Stomach (tissue), 19 donors: ENCODE data around the gene TPT1. TPM values are rescaled to one million over a fixed set of nuclear protein-coding genes. Genes with fewer than 3 reads are reported as not detected.
"Not testable (repeated sequence)": the region's sequence is repeated elsewhere in the genome, so short reads cannot be mapped to it uniquely, and the experiment has no call there.

Experiments
- DNase-seq, 2 donors: peaks; one replicate each; pipeline versions ENCODE4 v3.0.0 to v3.0.0-alpha.2; 2013 to 2019
- H3K27ac ChIP-seq, 5 donors: fragments of 200-600 bp in 4 of 5; sonication (generic) in 4 of 5; one replicate each; pipeline ENCODE4 v1.5.1; 2013 to 2019; ENCODE audit warnings: mild to moderate bottlenecking in 1 of 5, moderate library complexity in 1 of 5
- H3K27me3 ChIP-seq, 3 donors: fragments of 200-600 bp; sonication (generic); one replicate each; pipeline ENCODE4 v1.5.1; 2017 to 2019; ENCODE audit warnings: mixed run types in 1 of 3
- H3K36me3 ChIP-seq, 4 donors: fragments of 200-600 bp; sonication (generic); 1 replicate in 3 of 4; 2 replicates in 1 of 4; pipeline ENCODE4 v1.5.1; 2016 to 2019
- H3K4me1 ChIP-seq, 4 donors: fragments of 200-600 bp; sonication (generic); one replicate each; pipeline ENCODE4 v1.5.1; 2016 to 2019
- H3K4me3 ChIP-seq, 4 donors: fragments of 200-600 bp; sonication (generic) in 3 of 4; one replicate each; pipeline ENCODE4 v1.5.1; 2016 to 2019; ENCODE audit warnings: mild to moderate bottlenecking in 1 of 4
- H3K9me3 ChIP-seq, 4 donors: fragments of 200-600 bp; sonication (generic); one replicate each; pipeline ENCODE4 v1.5.1; 2016 to 2019
- EP300 ChIP-seq: sonication (generic); formaldehyde crosslinking; IDR thresholded peaks from one replicate; pipeline ENCODE4 v1.6.1; 2017; ENCODE audit warnings: antibody characterized with exemption
- POLR2A ChIP-seq, 4 donors: fragments of 450-650 bp; IDR thresholded peaks; one replicate each; pipeline ENCODE4 v1.6.1; 2016; ENCODE audit warnings: antibody characterized with exemption in 4 of 4, control low read depth in 2 of 4, mild to moderate bottlenecking in 1 of 4, moderate library complexity in 1 of 4
- POLR2AphosphoS5 ChIP-seq, 3 donors: sonication (generic); formaldehyde crosslinking; IDR thresholded peaks; one replicate each; pipeline ENCODE4 v1.6.1; 2016; ENCODE audit warnings: antibody characterized with exemption in 3 of 3
- WGBS, 5 donors: extraction: QIAGEN DNeasy Blood & Tissue Kit in 3 of 5; methylation state at CpG; one replicate each; pipeline versions ENCODE4 v1.1.5 to v1.1.7; 2013 to 2018; 5-methylcytosine and 5-hydroxymethylcytosine counted together
- intact Hi-C: fragments of 100-400 bp; cut with DNase I; formaldehyde crosslinking; loops from one replicate; pipeline ENCODE4 v1.15.1; 2023; ENCODE audit warnings: low total_unique reads
- long read RNA-seq, 10 donors: transcript quantifications; one replicate each; lab custom pipeline, GENCODE V29; 2026
- polyA plus RNA-seq, 3 donors: library from polyadenylated mRNA; stranded (reverse); fragments of 200-250 nt; gene quantifications; one replicate each; pipeline ENCODE4 v1.2.3, GENCODE V29; 2013
- total RNA-seq, 5 donors: library from RNA; depleted of rRNA; stranded (reverse); fragments of >200 nt; gene quantifications; one replicate each; pipeline versions ENCODE4 v1.1.0 to v1.2.3, GENCODE V29; 2014 to 2016
- TF ChIP-seq, protein P1 (sequence below), 7 experiments: fragments of 450-650 bp in 4 of 7; fragments of 200-600 bp in 3 of 7; sonication (generic) in 3 of 7; IDR thresholded peaks; one replicate each; pipeline ENCODE4 v1.5.1; 2016 to 2019; ENCODE audit warnings: antibody characterized with exemption in 7 of 7, control low read depth in 2 of 7, mild to moderate bottlenecking in 1 of 7
- donor health status: healthy with polysubstance abuse.
- donor health status: Bipolar disorder and iron deficiency.
- donor health status: healthy.

TPT1 gene
- total RNA-seq, result 1,000 to 10,000 TPM; 1,648 to 4,994 (median 2,507) TPM
- over 10,000 TPM in 2 of 3 donors, 1,000 to 10,000 TPM in 1; 7,500 to 11,714 (median 10,124) TPM for polyA plus RNA-seq
- long read RNA-seq, donor 1, full-length matches to known transcripts, result 639 of 870 reads
- long read RNA-seq, donor 1, partial matches to known transcripts, result 219 of 870 reads
- long read RNA-seq, donor 1, other reads (novel, unspliced or antisense), result 12 of 870 reads
- long read RNA-seq, donor 2, full-length matches to known transcripts, result 767 of 941 reads
- long read RNA-seq, donor 2, partial matches to known transcripts, result 168 of 941 reads
- long read RNA-seq, donor 2, other reads (novel, unspliced or antisense), result 6 of 941 reads
- long read RNA-seq, donor 3, full-length matches to known transcripts, result 1,480 of 1,738 reads
- long read RNA-seq, donor 3, partial matches to known transcripts, result 219 of 1,738 reads
- long read RNA-seq, donor 3, other reads (novel, unspliced or antisense), result 39 of 1,738 reads
- long read RNA-seq, donor 4, full-length matches to known transcripts, result 169 of 188 reads
- long read RNA-seq, donor 4, partial matches to known transcripts, result 19 of 188 reads
- long read RNA-seq, donor 4, other reads (novel, unspliced or antisense), result 0 of 188 reads
- long read RNA-seq, donor 5, full-length matches to known transcripts, result 1,723 of 1,984 reads
- long read RNA-seq, donor 5, partial matches to known transcripts, result 216 of 1,984 reads
- long read RNA-seq, donor 5, other reads (novel, unspliced or antisense), result 45 of 1,984 reads
- long read RNA-seq, donor 6, full-length matches to known transcripts, result 2,375 of 2,989 reads
- long read RNA-seq, donor 6, partial matches to known transcripts, result 560 of 2,989 reads
- long read RNA-seq, donor 6, other reads (novel, unspliced or antisense), result 54 of 2,989 reads
- long read RNA-seq, donor 7, full-length matches to known transcripts, result 2,659 of 3,198 reads
- long read RNA-seq, donor 7, partial matches to known transcripts, result 467 of 3,198 reads
- long read RNA-seq, donor 7, other reads (novel, unspliced or antisense), result 72 of 3,198 reads
- long read RNA-seq, donor 8, full-length matches to known transcripts, result 2,431 of 2,777 reads
- long read RNA-seq, donor 8, partial matches to known transcripts, result 269 of 2,777 reads
- long read RNA-seq, donor 8, other reads (novel, unspliced or antisense), result 77 of 2,777 reads
- long read RNA-seq, donor 9, full-length matches to known transcripts, result 1,346 of 2,196 reads
- long read RNA-seq, donor 9, partial matches to known transcripts, result 822 of 2,196 reads
- long read RNA-seq, donor 9, other reads (novel, unspliced or antisense), result 28 of 2,196 reads
- long read RNA-seq, donor 10, full-length matches to known transcripts, result 1,179 of 1,369 reads
- long read RNA-seq, donor 10, partial matches to known transcripts, result 174 of 1,369 reads
- long read RNA-seq, donor 10, other reads (novel, unspliced or antisense), result 16 of 1,369 reads

DNA sequence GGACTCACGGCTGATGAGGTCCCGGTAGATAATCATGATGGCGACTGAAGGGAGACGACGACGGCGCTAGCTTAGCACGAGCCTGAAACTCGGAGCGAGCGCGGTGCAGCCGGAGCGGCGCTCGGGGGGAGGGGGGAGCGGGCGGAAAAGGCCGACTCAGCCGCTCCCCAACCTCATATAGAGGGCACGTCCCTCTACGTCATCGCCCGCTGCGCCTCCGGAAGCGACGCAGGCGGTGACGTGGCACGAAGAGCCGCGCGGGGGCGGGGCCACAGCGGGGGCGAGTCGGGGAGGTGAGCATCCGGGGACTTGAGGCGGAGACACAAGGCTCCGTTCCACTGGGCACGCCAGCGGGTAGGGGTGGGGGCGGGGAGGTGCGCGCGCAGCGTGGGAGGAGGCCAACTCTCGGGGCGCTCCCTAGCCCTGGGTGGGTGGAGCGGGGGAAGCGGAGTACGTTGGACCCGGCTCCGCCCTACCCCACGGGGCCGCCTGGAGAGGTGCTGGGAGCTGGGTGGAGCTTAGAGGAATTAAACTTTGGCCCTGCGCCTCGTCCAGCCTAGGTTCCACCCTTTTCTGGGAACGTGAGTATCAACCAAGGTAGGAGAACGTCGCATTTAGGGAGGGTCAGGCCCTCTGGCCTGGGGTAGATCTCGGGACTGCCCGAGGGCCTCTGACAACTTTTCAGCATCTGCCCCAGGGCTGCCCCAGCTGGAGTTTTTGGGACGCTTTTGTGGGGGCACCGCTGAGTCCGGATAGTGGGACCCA lies at the start of gene TPT1:
TSS of gene TPT1 (minus strand) at position 150 of the 765 bp plus-strand sequence. CDS start at position 36, 114 bp downstream.
- no peaks in the 10 kb centered on the region for H3K9me3 ChIP-seq
- peak within 1 kb of the TSS; percentile 64 to 100 (median 88) for H3K4me3 ChIP-seq
- TF ChIP-seq EP300 (no peak), POLR2A (IDR thresholded peaks at IDR 0.05) (peak in 2 of 4 donors; percentile 70 to 95), POLR2AphosphoS5 (IDR thresholded peaks at IDR 0.05) (peak; percentile 98 to 99 (median 99))
- TF ChIP-seq, protein P1, sequence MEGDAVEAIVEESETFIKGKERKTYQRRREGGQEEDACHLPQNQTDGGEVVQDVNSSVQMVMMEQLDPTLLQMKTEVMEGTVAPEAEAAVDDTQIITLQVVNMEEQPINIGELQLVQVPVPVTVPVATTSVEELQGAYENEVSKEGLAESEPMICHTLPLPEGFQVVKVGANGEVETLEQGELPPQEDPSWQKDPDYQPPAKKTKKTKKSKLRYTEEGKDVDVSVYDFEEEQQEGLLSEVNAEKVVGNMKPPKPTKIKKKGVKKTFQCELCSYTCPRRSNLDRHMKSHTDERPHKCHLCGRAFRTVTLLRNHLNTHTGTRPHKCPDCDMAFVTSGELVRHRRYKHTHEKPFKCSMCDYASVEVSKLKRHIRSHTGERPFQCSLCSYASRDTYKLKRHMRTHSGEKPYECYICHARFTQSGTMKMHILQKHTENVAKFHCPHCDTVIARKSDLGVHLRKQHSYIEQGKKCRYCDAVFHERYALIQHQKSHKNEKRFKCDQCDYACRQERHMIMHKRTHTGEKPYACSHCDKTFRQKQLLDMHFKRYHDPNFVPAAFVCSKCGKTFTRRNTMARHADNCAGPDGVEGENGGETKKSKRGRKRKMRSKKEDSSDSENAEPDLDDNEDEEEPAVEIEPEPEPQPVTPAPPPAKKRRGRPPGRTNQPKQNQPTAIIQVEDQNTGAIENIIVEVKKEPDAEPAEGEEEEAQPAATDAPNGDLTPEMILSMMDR (IDR thresholded peaks at IDR 0.05), result peak in 2 of 7 experiments; percentile 4 to 5
- peak; percentile 99 to 100 for DNase-seq
- peaks cover 38 to 57% (median 45%) of the 10 kb centered on the region in 4 donors for H3K4me1 ChIP-seq
- peak within 1 kb of the TSS; percentile 99 to 100 (median 100) for H3K27ac ChIP-seq
- 0 to 1% (median 0%) methylated on average over 31 to 67 of the region's 67 CpGs for WGBS, 5 donors
- intact Hi-C loops, result no loop called here
- peaks cover 49 to 61% (median 60%) of the 10 kb centered on the region in 4 donors for H3K36me3 ChIP-seq
- H3K27me3 ChIP-seq, result no peaks in the 10 kb centered on the region

DNA sequence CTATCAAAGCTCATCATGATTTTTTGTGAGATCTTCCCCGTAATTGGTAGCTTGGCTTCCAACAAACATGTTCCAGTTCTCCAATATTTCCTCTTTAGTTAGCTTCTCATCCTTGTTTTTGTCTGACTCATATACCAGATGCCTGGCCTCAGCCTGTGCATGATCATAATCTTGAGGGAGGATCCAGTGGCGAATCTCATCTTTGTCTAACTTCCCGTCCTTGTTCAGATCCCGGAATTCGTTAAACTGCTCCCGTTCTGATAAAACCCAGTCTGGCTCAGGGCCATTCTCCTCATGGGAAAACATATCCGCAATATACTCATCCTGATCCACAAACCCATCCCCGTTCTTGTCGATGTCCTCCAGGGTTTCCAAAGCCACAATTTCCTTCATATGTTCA lies 49.4 kb upstream of the TPT1 start:
- intact Hi-C loops, H3K27ac ChIP-seq, DNase-seq, H3K9me3 ChIP-seq, H3K4me3 ChIP-seq, H3K27me3 ChIP-seq: not testable (repeated sequence)
- 91 to 98% (median 95%) methylated on average over 8 to 9 of the region's 9 CpGs for WGBS, 5 donors
- H3K4me1 ChIP-seq, result peaks cover 0 to 14% (median under 1%) of the 10 kb centered on the region in 4 donors
- H3K36me3 ChIP-seq, result peaks cover 0 to 27% (median 16%) of the 10 kb centered on the region in 4 donors

DNA sequence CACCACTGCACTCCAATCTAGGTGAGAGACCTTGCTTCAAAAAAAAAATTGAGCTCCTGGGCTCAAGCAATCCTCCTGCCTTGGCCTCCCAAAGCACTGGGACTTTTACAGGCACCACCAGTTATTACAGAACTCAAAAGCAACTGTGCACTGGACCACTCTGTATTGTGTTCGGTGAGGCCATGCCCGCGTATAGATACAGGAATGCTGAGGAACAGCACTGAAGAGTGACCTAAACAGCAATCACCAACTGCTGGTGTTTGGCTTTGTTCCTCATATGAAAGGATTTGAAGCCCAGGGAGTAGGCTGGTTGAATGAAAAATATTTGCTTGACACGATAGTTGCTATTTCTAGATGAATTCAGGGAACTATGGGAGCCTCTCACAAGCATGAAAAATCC lies 47.7 kb upstream of the TPT1 start:
- DNase-seq, result no peak
- peaks cover 0 to 32% (median 24%) of the 10 kb centered on the region in 4 donors for H3K36me3 ChIP-seq
- 95 to 98% (median 98%) methylated on average over 4 of the region's 4 CpGs for WGBS, 5 donors
- peaks cover 0 to 6% (median 5%) of the 10 kb centered on the region in 4 donors for H3K4me1 ChIP-seq
- no peaks in the 10 kb centered on the region for H3K9me3 ChIP-seq
- intact Hi-C loops, result no loop called here
- TF ChIP-seq POLR2A (IDR thresholded peaks at IDR 0.05) (no peak), POLR2AphosphoS5 (IDR thresholded peaks at IDR 0.05) (no peak), EP300 (no peak)
- TF ChIP-seq, protein P1 (IDR thresholded peaks at IDR 0.05), result no peak
- no peaks in the 10 kb centered on the region for H3K27me3 ChIP-seq
- no peak overlapping the region for H3K4me3 ChIP-seq
- H3K27ac ChIP-seq, result no peak overlapping the region

DNA sequence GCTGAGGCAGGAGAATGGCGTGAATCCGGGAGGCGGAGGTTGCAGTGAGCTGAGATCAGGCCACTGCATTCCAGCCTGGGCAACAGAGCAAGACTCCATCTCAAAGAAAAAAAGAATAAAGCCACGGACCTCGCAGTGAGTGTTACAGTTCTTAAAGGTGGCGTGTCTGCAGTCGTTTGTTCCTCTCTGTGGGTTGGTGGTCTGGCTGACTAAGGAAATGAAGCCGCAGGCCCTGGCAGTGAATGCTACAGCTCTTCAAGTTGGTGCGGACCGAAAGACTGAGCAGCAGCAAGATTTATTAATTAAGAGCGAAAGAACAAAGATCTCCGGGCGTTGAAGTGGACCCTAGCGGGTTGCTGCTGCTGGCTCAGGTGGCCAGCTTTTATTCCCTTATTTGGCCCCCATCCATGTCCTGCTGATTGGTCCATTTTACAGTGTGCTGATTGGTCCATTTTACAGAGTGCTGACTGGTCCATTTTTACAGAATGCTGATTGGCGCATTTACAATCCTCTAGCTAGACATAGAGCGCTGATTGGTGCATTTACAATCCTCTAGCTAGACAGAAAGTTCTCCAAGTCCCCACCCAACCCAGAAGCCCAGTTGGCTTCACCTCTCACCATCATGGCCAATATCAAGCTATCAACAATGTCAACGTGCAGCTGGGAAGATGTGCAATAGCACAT lies 46.1 kb upstream of the TPT1 start:
- H3K9me3 ChIP-seq, H3K4me3 ChIP-seq, H3K27me3 ChIP-seq, DNase-seq, H3K27ac ChIP-seq, intact Hi-C loops, H3K4me1 ChIP-seq: not testable (repeated sequence)
- peaks cover 0 to 32% (median 23%) of the 10 kb centered on the region in 4 donors for H3K36me3 ChIP-seq
- 81 to 91% (median 87%) methylated on average over 17 of the region's 17 CpGs for WGBS, 5 donors
